Nephron progenitor cell (in vitro differentiated cells): Measurements from ENCODE around the gene POLDIP2.

Experiments
- DNase-seq: peaks from one replicate; pipeline ENCODE4 v3.0.0; 2021
- H3K27ac Mint-ChIP-seq: 2 replicates; pipeline ENCODE4 v1.8.0; 2021; ENCODE audit warnings: mild to moderate bottlenecking, moderate library complexity, mixed read lengths
- H3K27me3 Mint-ChIP-seq: 2 replicates; pipeline ENCODE4 v1.8.0; 2021; ENCODE audit warnings: mild to moderate bottlenecking, low read depth, mixed read lengths; ENCODE audit not compliant: poor library complexity
- H3K36me3 Mint-ChIP-seq: 2 replicates; pipeline ENCODE4 v1.8.0; 2021; ENCODE audit warnings: low read depth, mixed read lengths
- H3K4me1 Mint-ChIP-seq: 2 replicates; pipeline ENCODE4 v1.8.0; 2021; ENCODE audit warnings: mixed read lengths
- H3K4me3 Mint-ChIP-seq: 2 replicates; pipeline ENCODE4 v1.8.0; 2021; ENCODE audit warnings: mild to moderate bottlenecking, moderate library complexity, mixed read lengths
- H3K9me3 Mint-ChIP-seq: 2 replicates; pipeline ENCODE4 v1.8.0; 2021; ENCODE audit warnings: mild to moderate bottlenecking, moderate library complexity, mixed read lengths
- CTCF ChIP-seq: fragments of 200-600 bp; sonication (generic); IDR thresholded peaks from 2 replicates; pipeline ENCODE4 v1.5.0; 2021; ENCODE audit warnings: antibody characterized with exemption

POLDIP2 gene

GRCh38 chr17:28404007-28404406 is 46.7 kb upstream of the POLDIP2 start:
- Mint-ChIP-seq H3K36me3 (peaks cover 17% of the 10 kb centered on the region), H3K27ac (no peak overlapping the region), H3K4me3 (peak overlapping the region; percentile 84), H3K27me3 (peaks cover 12% of the 10 kb centered on the region), H3K4me1 (peaks cover 47% of the 10 kb centered on the region), H3K9me3 (no peaks in the 10 kb centered on the region)
- no peak for DNase-seq
- no peak for TF ChIP-seq CTCF

- H3K9me3 Mint-ChIP-seq, result no peaks in the 10 kb centered on the region
- peaks cover 12% of the 10 kb centered on the region for H3K27me3 Mint-ChIP-seq
- H3K36me3 Mint-ChIP-seq, result peaks cover 17% of the 10 kb centered on the region
- no peak for TF ChIP-seq CTCF
- H3K27ac Mint-ChIP-seq, result no peak overlapping the region
- no peak overlapping the region for H3K4me3 Mint-ChIP-seq
- peaks cover 50% of the 10 kb centered on the region for H3K4me1 Mint-ChIP-seq
- no peak for DNase-seq
Observed at GRCh38 chr17:28402844-28403243, 45.5 kb upstream of the POLDIP2 start.

DNA sequence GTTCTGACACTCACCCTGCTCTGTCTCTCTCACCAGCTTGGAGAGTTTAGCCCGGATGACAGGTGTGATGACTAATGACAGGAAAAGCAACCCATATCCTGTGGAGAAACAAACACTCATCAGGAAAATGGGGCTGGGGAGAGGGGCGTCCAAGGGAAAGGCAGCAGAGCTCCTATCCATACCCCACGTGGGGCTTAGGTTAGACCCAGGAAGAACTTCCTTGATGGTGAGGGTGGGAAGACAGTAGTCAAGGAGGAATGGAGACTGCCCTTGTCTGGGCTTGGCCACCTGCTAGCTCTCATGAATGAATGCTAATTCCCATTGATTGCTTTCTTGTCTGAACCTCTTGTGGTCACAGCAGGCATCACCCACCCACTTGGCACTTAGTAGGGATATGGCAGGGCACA is 44.9 kb upstream of the POLDIP2 start:
- Mint-ChIP-seq H3K9me3 (no peaks in the 10 kb centered on the region), H3K27ac (no peak overlapping the region), H3K27me3 (peaks cover 12% of the 10 kb centered on the region), H3K4me3 (no peak overlapping the region), H3K36me3 (peaks cover 17% of the 10 kb centered on the region), H3K4me1 (peaks cover 50% of the 10 kb centered on the region)
- TF ChIP-seq CTCF, result no peak
- no peak for DNase-seq

GRCh38 chr17:28399808-28400207 is 42.5 kb upstream of the POLDIP2 start:
- DNase-seq, result no peak
- Mint-ChIP-seq H3K4me1 (peaks cover 46% of the 10 kb centered on the region), H3K27me3 (peaks cover 11% of the 10 kb centered on the region), H3K36me3 (peaks cover 17% of the 10 kb centered on the region), H3K9me3 (no peaks in the 10 kb centered on the region), H3K4me3 (no peak overlapping the region), H3K27ac (no peak overlapping the region)
- no peak for TF ChIP-seq CTCF

- H3K4me3 Mint-ChIP-seq, result peak overlapping the region; percentile 37
- peaks cover 3% of the 10 kb centered on the region for H3K27me3 Mint-ChIP-seq
- peaks cover 43% of the 10 kb centered on the region for H3K4me1 Mint-ChIP-seq
- peak overlapping the region; percentile 87 for H3K27ac Mint-ChIP-seq
- H3K36me3 Mint-ChIP-seq, result peaks cover 9% of the 10 kb centered on the region
- no peak for DNase-seq
- H3K9me3 Mint-ChIP-seq, result no peaks in the 10 kb centered on the region
- no peak for TF ChIP-seq CTCF
Observed at GRCh38 chr17:28398280-28398981, 41.1 kb upstream of the POLDIP2 start.

DNA sequence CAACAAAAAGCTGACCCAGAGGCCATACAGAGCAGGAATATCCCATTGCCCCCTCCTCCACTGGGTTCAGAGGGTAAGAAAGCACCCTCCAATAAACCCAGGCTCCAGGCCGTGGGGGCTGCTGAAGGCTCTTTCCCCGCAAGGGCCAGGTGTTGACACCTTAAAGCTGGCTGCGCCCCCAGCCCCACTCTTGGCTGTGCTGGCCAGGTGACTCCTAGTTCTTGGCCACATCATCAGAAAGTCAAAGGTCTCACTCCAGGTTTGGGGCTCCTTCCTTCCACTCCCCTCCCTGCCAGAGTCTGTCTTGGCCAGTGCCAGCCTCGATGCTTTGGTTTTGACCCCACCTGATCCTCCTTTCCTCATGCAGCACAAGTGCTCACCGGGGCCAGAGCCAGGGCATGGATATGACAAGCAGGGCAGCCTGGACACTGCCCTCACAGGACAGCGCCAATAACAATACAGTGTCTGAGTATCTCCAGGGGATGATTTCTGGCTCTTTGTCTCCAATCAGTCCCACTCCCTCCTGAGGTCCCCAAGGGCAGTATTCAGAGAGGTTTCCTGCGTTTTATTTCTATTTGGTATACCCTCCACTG is 40.5 kb upstream of the POLDIP2 start:
- DNase-seq, result no peak
- Mint-ChIP-seq H3K27me3 (peaks cover 3% of the 10 kb centered on the region), H3K4me1 (peaks cover 42% of the 10 kb centered on the region), H3K27ac (peak overlapping the region; percentile 87), H3K36me3 (peaks cover 3% of the 10 kb centered on the region), H3K4me3 (no peak overlapping the region), H3K9me3 (no peaks in the 10 kb centered on the region)
- TF ChIP-seq CTCF, result no peak
